PC-9 (cell line): ENCODE measurements around the gene CRHR2. TPM values are rescaled to one million over a fixed set of nuclear protein-coding genes. Genes with fewer than 3 reads are reported as not detected.

Experiments
- BruUV-seq: library from RNA; stranded (reverse); fragments of 400-500 nt; replicated peaks from 2 replicates; lab custom pipeline; 2021; lab: Mats Ljungman, UMichigan
- CTCF ChIA-PET: fragments of 300-600 bp; sonication (Branson Sonifier 250); formaldehyde crosslinking; loops from one replicate; lab custom pipeline; 2022; ENCODE audit warnings: antibody characterized with exemption; lab: Charles Lee
- POLR2A ChIA-PET: fragments of 300-600 bp; sonication (Branson Sonifier 250); formaldehyde crosslinking; loops from one replicate; lab custom pipeline; 2022; ENCODE audit warnings: antibody characterized with exemption; ENCODE audit not compliant: unreplicated experiment; lab: Charles Lee
- DNase-seq, 2 experiments: peaks; one replicate each; pipeline versions ENCODE4 v3.0.0 to v3.0.0-alpha.2; 2015 to 2022; ENCODE audit warnings: mixed read lengths in 1 of 2
- H2AFZ ChIP-seq: fragments of 200-600 bp; sonication (generic); 2 replicates; pipeline ENCODE4 v1.8.1; 2017; ENCODE audit warnings: antibody characterized with exemption
- H3F3A ChIP-seq: fragments of 200-600 bp; sonication (generic); 2 replicates; pipeline ENCODE4 v1.8.1; 2017; ENCODE audit warnings: antibody characterized with exemption, mild to moderate bottlenecking, low read depth; ENCODE audit not compliant: insufficient read depth
- H3K27ac ChIP-seq: fragments of 200-600 bp; sonication (generic); 2 replicates; pipeline ENCODE4 v1.6.1; 2016; ENCODE audit warnings: mixed run types
- H3K27me3 ChIP-seq: fragments of 200-600 bp; sonication (generic); 2 replicates; pipeline ENCODE4 v1.6.1; 2016; ENCODE audit warnings: low read depth, mixed run types; ENCODE audit not compliant: insufficient read depth
- H3K36me3 ChIP-seq: fragments of 200-600 bp; sonication (generic); 2 replicates; pipeline ENCODE4 v1.6.1; 2016; ENCODE audit warnings: low read depth, mixed run types
- H3K4me1 ChIP-seq: fragments of 200-600 bp; sonication (generic); replicated peaks from 2 replicates; pipeline ENCODE4 v1.6.1; 2016; ENCODE audit warnings: mixed run types; ENCODE audit not compliant: insufficient read depth
- H3K4me2 ChIP-seq: fragments of 200-600 bp; sonication (generic); 2 replicates; pipeline ENCODE4 v1.6.1; 2017; ENCODE audit warnings: mixed run types
- H3K4me3 ChIP-seq: fragments of 200-600 bp; sonication (generic); 2 replicates; pipeline ENCODE4 v1.6.1; 2016; ENCODE audit warnings: mixed run types
- H3K79me2 ChIP-seq: fragments of 200-600 bp; sonication (generic); 2 replicates; pipeline ENCODE4 v1.6.1; 2017; ENCODE audit warnings: low read depth, mixed run types
- H3K9me2 ChIP-seq: fragments of 200-600 bp; sonication (generic); 2 replicates; pipeline ENCODE4 v1.8.1; 2017; ENCODE audit warnings: mild to moderate bottlenecking; ENCODE audit not compliant: insufficient read depth
- H3K9me3 ChIP-seq: fragments of 200-600 bp; sonication (generic); 2 replicates; pipeline ENCODE4 v1.8.1; 2016; ENCODE audit warnings: low read depth; ENCODE audit not compliant: insufficient read depth
- H4K20me1 ChIP-seq: fragments of 200-600 bp; sonication (generic); 2 replicates; pipeline ENCODE4 v1.8.1; 2017; ENCODE audit not compliant: insufficient read depth
- CTCF ChIP-seq: fragments of 200-600 bp; sonication (generic); conservative IDR thresholded peaks from 2 replicates; pipeline ENCODE4 v1.6.1; 2017; ENCODE audit warnings: mixed run types, antibody characterized with exemption, mild to moderate bottlenecking, moderate library complexity
- EZH2 ChIP-seq: fragments of 200-600 bp; sonication (generic); IDR thresholded peaks from 2 replicates; pipeline ENCODE4 v1.8.0; 2017; ENCODE audit warnings: antibody characterized with exemption, low read depth
- intact Hi-C: fragments of 100-400 bp; cut with micrococcal nuclease; formaldehyde crosslinking; loops from one replicate; pipeline ENCODE4 v1.10.0; 2022; ENCODE audit not compliant: unreplicated experiment
- total RNA-seq: library from RNA; stranded (reverse); gene quantifications from 2 replicates; pipeline ENCODE4 v1.2.3, GENCODE V29; 2021

The CRHR2 gene
- total RNA-seq, 1 experiment from 2014 or later, result not detected

GRCh38 chr7:30717181-30717580, 34.9 kb upstream of the CRHR2 start:
- Histone ChIP-seq H3K4me2 (no peak overlapping the region), H3K36me3 (no peaks in the 10 kb centered on the region)
- CTCF ChIA-PET, result interaction anchor here (0.6 to 0.7 kb wide), 2 partner anchors 8 to 31 kb away, joined by 3 to 4 read pairs; no protein-coding TSS in a partner anchor

GRCh38 chr7:30714129-30714528, 31.9 kb upstream of the CRHR2 start:
- Histone ChIP-seq H3K9me3 (peaks cover 11% of the 10 kb centered on the region), H4K20me1 (no peaks in the 10 kb centered on the region), H3K36me3 (no peaks in the 10 kb centered on the region), H3K4me3 (no peak overlapping the region), H3K4me2 (no peak overlapping the region), H2AFZ (no peak overlapping the region), H3K79me2 (no peaks in the 10 kb centered on the region), H3K27ac (no peak overlapping the region), H3K9me2 (no peaks in the 10 kb centered on the region), H3F3A (peaks cover 5% of the 10 kb centered on the region; the same call in 1 of the 2 replicates), H3K27me3 (no peaks in the 10 kb centered on the region), H3K4me1 (peaks cover 4% of the 10 kb centered on the region)
- no peak for DNase-seq
- ChIA-PET POLR2A (no interaction called here), CTCF (no interaction called here)
- no TSS peak for BruUV-seq
- no peak for TF ChIP-seq EZH2
- no peak for TF ChIP-seq CTCF
- intact Hi-C loops, result no loop called here

More at GRCh38 chr7:30717181-30717580, 34.9 kb upstream of the CRHR2 start:
- no TSS peak for BruUV-seq
- Histone ChIP-seq H3F3A (peaks cover 5% of the 10 kb centered on the region; the same call in 1 of the 2 replicates), H3K9me3 (peaks cover 11% of the 10 kb centered on the region), H2AFZ (no peak overlapping the region), H3K27ac (no peak overlapping the region), H3K79me2 (no peaks in the 10 kb centered on the region), H3K27me3 (peaks cover 19% of the 10 kb centered on the region; the same call in 1 of the 2 replicates), H3K4me1 (peaks cover 4% of the 10 kb centered on the region), H3K4me3 (no peak overlapping the region), H4K20me1 (no peaks in the 10 kb centered on the region), H3K9me2 (no peaks in the 10 kb centered on the region)
- peak; percentile 25 to 74 for DNase-seq
- TF ChIP-seq CTCF (peak; percentile 37; the same call in 1 of the 2 replicates), EZH2 (no peak)
- intact Hi-C loops, result no loop called here
- POLR2A ChIA-PET, result no interaction called here

- no TSS peak for BruUV-seq
- no peak for TF ChIP-seq CTCF
- TF ChIP-seq EZH2, result no peak
- intact Hi-C loops, result no loop called here
- H3K36me3 ChIP-seq, result no peaks in the 10 kb centered on the region
- H3K4me1 ChIP-seq, result peaks cover 4% of the 10 kb centered on the region
- no peak for DNase-seq
- H3K9me2 ChIP-seq, result no peaks in the 10 kb centered on the region
- no peak overlapping the region for H3K27ac ChIP-seq
- no peak overlapping the region for H3K4me2 ChIP-seq
- no peaks in the 10 kb centered on the region for H4K20me1 ChIP-seq
- H2AFZ ChIP-seq, result no peak overlapping the region
- POLR2A ChIA-PET, result no interaction called here
- CTCF ChIA-PET, result no interaction called here
- H3K27me3 ChIP-seq, result no peaks in the 10 kb centered on the region
- no peak overlapping the region for H3K4me3 ChIP-seq
- H3K9me3 ChIP-seq, result peaks cover 8% of the 10 kb centered on the region
- H3K79me2 ChIP-seq, result no peaks in the 10 kb centered on the region
- H3F3A ChIP-seq, result peaks cover 5% of the 10 kb centered on the region; the same call in 1 of the 2 replicates
These were observed 31.1 kb upstream of the CRHR2 start for GRCh38 chr7:30713392-30713791.
